ENCODE measurements around the gene BMAL1.
A peak's percentile ranks its signal among the peaks of the same experiment; 100 is the strongest.

GRCh38 chr11:13354335-13354734 lies 76.7 kb downstream of the BMAL1 start:
- TF ChIP-seq CTCF (IDR thresholded peaks at IDR 0.05; ENCODE audit: low read length) (peak; percentile 63), EZH2 (IDR thresholded peaks at IDR 0.05; ENCODE audit: borderline replicate concordance, low read length) (no peak)

All from OCI-LY1 (cell line).